ENCODE measurements around the gene DENND2D. TPM values are rescaled to one million over a fixed set of nuclear protein-coding genes. Genes with fewer than 3 reads are reported as not detected.

Gene DENND2D
- total RNA-seq, 1 donor from 2014 or later = 203 TPM

DNA sequence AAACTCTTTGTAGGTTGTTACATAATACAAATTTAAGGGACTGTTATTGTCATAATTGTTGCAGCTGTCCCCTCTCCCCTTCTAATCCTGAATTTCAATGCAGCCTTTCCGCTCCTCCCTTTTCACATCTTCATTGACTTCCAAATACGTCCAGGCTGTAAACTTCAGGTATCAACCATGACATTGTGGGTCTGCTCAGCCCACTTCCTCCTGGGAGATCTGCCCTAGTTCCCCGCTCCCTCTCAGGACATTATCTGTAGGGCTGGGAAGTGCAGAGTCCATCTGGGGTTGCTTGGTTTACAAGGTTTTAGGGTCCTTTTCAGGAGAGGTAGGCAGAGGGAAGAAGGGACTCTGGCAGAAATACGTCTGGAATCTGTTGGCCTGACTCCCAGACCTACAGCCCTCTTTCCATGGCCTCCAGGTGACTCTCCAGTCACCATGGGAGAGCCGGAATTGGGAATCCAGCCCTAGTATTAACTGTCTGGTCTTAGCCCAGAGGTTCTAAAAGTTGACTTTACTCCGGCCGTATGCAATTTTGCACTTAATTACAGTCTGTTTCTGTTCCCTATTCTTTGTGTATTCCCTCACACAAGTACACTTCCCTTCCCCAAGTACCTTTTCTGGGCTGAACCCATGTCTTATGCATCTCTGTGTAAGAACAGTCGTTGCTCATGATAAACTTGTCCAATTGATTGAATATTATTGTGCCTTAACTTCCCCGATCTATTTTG lies 4.7 kb upstream of the DENND2D start:
- intact Hi-C loops (cut with micrococcal nuclease) = loop anchor here (1.0 to 5.0 kb wide), 3 partner anchors 11 to 397 kb away; no protein-coding TSS in a partner anchor

GRCh38 chr1:111204201-111204982 lies 3.9 kb upstream of the DENND2D start:
- intact Hi-C loops (cut with micrococcal nuclease) = loop anchor here (1.0 to 5.0 kb wide), 3 partner anchors 12 to 398 kb away; no protein-coding TSS in a partner anchor

DNA sequence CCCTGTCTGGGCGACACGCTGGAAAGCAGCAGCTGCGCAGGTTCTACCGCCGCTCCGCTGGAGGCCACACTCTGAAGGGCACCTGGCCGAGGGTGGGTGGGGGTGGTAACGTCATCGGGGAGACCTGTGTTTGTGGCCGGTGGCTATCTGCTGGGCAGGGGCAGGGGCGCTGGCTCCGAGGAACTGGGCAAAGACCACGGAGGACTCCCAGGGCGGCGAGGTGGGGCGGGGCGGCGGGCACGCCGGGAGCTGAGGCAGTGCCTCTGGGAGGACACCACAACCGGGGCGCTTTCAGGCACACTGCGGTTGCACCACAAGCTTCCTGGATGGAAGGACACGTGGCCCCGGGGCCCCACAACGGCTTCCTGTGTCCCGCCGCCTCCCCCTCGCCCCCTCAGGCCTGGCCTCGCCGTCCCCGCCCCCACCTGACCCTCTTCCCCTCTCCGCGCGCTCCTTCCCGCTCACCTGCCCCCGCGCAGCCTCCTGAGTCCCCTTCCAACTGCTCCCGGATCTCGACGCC lies 3.3 kb upstream of the DENND2D start:
- intact Hi-C loops (cut with micrococcal nuclease) = loop anchor here (1.0 to 5.0 kb wide), 3 partner anchors 13 to 399 kb away; no protein-coding TSS in a partner anchor

- intact Hi-C loops (cut with micrococcal nuclease) = loop anchor here (5.0 kb wide), 2 partner anchors 326 to 399 kb away; no protein-coding TSS in a partner anchor
These were observed 2.5 kb upstream of the DENND2D start for GRCh38 chr1:111202707-111203623.

DNA sequence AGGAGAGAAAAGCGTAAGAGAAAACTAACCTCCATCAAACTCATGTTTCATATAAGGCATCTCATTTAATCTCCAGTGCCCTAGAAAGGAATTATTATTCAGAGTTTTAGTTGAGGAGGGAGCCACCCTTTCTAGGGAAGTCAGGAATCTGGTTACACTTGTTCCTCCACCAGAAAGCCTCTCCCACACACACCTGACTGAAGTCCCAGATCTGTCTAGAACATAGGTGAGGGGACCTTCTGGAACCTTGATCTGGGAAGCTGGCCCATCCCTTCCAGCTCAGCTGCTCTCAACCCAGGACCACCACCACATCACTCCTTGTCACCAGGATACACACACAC lies 1.9 kb upstream of the DENND2D start:
- intact Hi-C loops (cut with micrococcal nuclease) = loop anchor here (5.0 kb wide), 2 partner anchors 325 to 400 kb away; no protein-coding TSS in a partner anchor

DNA sequence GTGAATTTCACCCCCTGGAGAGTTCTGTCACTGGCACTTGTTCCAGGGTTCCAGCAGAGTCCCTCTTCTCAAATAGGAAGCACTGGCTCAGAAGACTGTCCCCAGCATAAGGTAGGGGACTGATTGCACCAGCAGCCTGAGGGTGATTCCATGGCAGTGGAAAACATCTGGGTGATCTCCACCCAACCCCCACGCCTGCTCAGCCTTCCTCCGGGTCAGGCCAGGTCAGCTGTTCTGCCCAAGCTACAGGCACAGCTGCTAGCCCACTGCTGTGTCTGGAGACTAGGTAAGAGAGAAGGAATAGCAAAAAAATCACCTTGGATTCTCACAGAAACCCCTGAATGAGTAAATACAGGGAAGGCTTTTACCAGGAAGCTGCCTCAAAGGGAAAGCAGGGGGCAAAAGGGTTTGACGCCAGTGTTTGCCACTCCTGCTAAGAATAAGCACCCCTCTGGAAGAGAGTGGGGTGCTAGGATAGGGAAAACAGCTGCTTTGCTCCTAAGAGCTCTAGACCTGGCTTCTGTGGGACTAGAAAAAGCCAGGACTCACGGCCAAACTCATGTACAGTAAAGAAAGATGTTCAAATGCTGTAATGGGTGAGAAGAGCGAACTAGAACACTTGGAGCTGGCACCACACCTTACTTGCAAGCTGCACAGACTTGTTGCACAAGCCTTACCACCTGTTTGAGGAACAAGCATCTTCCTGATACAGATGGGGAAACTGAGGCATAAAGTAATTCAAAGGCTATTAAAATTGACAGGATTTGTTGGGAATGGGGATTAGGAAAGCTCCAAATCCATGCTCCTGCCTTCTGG lies 1.0 kb upstream of the DENND2D start:
- intact Hi-C loops (cut with micrococcal nuclease) = loop anchor here (5.0 kb wide), 2 partner anchors 324 to 401 kb away; no protein-coding TSS in a partner anchor

DNA sequence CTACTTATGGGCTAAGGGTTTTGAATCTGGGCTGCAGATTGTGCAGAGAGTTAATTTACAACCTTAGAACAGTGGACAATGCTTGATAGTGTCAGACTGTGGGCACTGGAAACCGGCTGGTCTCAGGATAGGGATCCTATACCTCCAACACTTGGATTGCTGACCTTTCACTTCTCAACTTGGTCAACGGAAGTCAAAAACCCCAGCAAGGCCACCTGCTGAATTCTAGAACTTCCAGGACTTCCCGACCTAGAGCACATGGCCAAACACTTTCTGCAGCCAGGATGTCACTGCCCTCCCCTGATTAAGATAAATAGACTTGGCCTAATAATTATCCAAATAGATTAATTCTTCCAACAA lies 336 bp upstream of the DENND2D start:
- intact Hi-C loops (cut with micrococcal nuclease) = loop anchor here (5.0 kb wide), 2 partner anchors 323 to 402 kb away; no protein-coding TSS in a partner anchor

GRCh38 chr1:111199329-111199728 lies 1.1 kb downstream of the DENND2D start:
- intact Hi-C loops (cut with micrococcal nuclease) = loop anchor here (5.0 to 10.0 kb wide), 3 partner anchors 33 to 555 kb away; partner anchors contain the start of genes CEPT1, DDX20 and DRAM2

- intact Hi-C loops (cut with micrococcal nuclease) = loop anchor here (5.0 to 10.0 kb wide), 3 partner anchors 33 to 556 kb away; partner anchors contain the start of genes CEPT1, DDX20 and DRAM2
These were observed 1.6 kb downstream of the DENND2D start for GRCh38 chr1:111198836-111199235.

- intact Hi-C loops (cut with micrococcal nuclease) = loop anchor here (1.0 to 10.0 kb wide), 5 partner anchors 35 to 557 kb away; partner anchors contain the start of genes CEPT1, DDX20 and DRAM2
These were observed 2.7 kb downstream of the DENND2D start for GRCh38 chr1:111197598-111198284.

DNA sequence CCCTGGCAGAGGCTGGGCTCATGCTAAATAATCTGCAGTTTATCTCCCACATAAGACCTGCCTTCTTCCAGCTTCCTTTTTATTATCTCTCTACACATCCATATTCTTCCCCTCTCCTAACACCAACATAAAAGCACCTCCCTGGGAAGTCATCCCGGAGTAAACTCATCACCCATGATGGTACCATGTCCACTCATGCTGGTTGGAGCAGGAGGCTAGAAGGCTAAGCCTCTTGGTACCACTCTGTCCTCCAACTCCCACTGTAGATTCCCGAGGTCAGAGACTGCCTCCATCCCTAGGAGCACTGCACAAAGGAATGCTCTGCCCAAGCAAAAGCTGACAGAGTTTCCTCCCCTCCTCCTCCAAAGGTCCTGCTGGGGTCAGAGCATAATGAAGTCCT lies 4.2 kb downstream of the DENND2D start:
- intact Hi-C loops (cut with micrococcal nuclease) = loop anchor here (5.0 to 10.0 kb wide), 3 partner anchors 36 to 559 kb away; partner anchors contain the start of genes CEPT1, DDX20 and DRAM2

GRCh38 chr1:111195002-111195684 lies 5.3 kb downstream of the DENND2D start:
- intact Hi-C loops (cut with micrococcal nuclease) = loop anchor here (5.0 to 10.0 kb wide), 3 partner anchors 37 to 560 kb away; partner anchors contain the start of genes CEPT1, DDX20 and DRAM2

- intact Hi-C loops (cut with micrococcal nuclease) = loop anchor here (10.0 kb wide), 1 partner anchor 561 kb away; the partner anchor contains the start of gene DDX20
These were observed 6.5 kb downstream of the DENND2D start for GRCh38 chr1:111193712-111194480.

GRCh38 chr1:111192658-111193519 lies 7.6 kb downstream of the DENND2D start:
- intact Hi-C loops (cut with micrococcal nuclease) = loop anchor here (10.0 kb wide), 1 partner anchor 562 kb away; the partner anchor contains the start of gene DDX20

GRCh38 chr1:111192074-111192473 lies 8.4 kb downstream of the DENND2D start:
- intact Hi-C loops (cut with micrococcal nuclease) = loop anchor here (10.0 kb wide), 1 partner anchor 563 kb away; the partner anchor contains the start of gene DDX20

DNA sequence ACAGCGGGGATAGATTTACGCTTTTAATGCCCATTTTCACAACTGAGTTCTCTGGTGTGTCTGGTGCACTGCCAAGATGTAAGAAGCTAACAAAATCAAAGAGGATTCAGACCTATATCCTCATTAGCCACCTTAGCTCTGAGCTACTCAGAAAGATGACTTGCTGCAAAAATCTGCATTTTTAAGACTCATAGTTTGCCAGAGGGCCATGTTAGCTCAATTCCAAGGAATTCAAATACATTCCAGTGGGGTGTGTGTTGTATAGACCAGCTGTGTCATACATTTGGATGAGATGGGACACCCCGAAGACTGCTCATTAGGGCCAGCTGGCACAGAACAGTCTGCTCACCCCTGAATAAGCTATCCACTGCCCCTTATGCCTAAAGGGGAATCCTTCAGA lies 8.9 kb downstream of the DENND2D start:
- intact Hi-C loops (cut with micrococcal nuclease) = loop anchor here (10.0 kb wide), 1 partner anchor 563 kb away; the partner anchor contains the start of gene DDX20

All from T-helper 2 cell treated with Interferon-gamma antibody and Interleukin-4, amounts not matched to agents 100 ng/mL and 5 ng/mL, for 36 hours (primary cell).